ENCODE measurements around the gene IGFLR1. TPM values are rescaled to one million over a fixed set of nuclear protein-coding genes. Genes with fewer than 3 reads are reported as not detected.

IGFLR1 gene
- total RNA-seq, 4 donors from 2014 or later, result 4.4 to 13.8 (median 5.9) TPM

GRCh38 chr19:35744430-35745327 is 2.4 kb upstream of the IGFLR1 start:
- TF ChIP-seq CTCF (IDR thresholded peaks at IDR 0.05; ENCODE audit: low read depth), result no peak

GRCh38 chr19:35743640-35744429 is 1.6 kb upstream of the IGFLR1 start:
- no peak for TF ChIP-seq CTCF (IDR thresholded peaks at IDR 0.05; ENCODE audit: low read depth)

GRCh38 chr19:35741203-35741515 is 1.1 kb downstream of the IGFLR1 start:
- no peak for TF ChIP-seq CTCF (IDR thresholded peaks at IDR 0.05; ENCODE audit: low read depth)

- no peak for TF ChIP-seq CTCF (IDR thresholded peaks at IDR 0.05; ENCODE audit: low read depth)
Measured at GRCh38 chr19:35740423-35741202, 1.6 kb downstream of the IGFLR1 start.

GRCh38 chr19:35740108-35740422 is 2.2 kb downstream of the IGFLR1 start:
- no peak for TF ChIP-seq CTCF (IDR thresholded peaks at IDR 0.05; ENCODE audit: low read depth)

GRCh38 chr19:35739275-35740107 is 2.8 kb downstream of the IGFLR1 start:
- TF ChIP-seq CTCF (IDR thresholded peaks at IDR 0.05; ENCODE audit: low read depth), result no peak
